ENCODE data around the gene KLKB1.

DNA sequence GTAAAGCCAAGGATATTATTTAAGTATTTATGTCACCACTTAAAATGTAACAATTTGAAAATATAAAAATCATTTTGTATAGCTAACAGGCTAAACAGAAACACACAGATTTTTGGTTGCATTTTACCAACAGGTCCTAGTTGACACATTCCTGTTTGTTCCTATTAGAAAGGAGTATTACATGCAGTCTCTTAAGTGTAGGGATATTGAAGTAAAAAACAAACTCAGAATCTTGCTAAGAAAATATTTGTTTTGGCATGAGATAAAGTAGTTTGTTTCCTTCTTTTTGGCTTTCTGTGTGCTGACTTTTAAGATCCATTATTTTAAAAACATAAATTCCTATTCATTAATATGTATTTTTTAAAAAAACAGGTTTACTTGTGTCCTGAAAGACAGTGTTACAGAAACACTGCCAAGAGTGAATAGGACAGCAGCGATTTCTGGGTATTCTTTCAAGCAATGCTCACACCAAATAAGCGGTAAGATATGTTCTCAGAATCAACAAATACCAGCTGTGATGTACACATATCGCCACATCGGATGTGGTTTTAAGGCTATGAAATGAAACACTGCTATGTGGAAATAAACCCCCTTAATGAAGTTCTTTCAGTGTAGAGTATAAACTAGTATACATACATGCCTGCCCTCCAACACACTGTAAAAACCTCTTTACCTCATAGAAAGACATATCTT, 45.5 kb downstream of the KLKB1 start:
- TF ChIP-seq POLR2A (IDR thresholded peaks at IDR 0.05), result no peak
- TF ChIP-seq, protein P1, sequence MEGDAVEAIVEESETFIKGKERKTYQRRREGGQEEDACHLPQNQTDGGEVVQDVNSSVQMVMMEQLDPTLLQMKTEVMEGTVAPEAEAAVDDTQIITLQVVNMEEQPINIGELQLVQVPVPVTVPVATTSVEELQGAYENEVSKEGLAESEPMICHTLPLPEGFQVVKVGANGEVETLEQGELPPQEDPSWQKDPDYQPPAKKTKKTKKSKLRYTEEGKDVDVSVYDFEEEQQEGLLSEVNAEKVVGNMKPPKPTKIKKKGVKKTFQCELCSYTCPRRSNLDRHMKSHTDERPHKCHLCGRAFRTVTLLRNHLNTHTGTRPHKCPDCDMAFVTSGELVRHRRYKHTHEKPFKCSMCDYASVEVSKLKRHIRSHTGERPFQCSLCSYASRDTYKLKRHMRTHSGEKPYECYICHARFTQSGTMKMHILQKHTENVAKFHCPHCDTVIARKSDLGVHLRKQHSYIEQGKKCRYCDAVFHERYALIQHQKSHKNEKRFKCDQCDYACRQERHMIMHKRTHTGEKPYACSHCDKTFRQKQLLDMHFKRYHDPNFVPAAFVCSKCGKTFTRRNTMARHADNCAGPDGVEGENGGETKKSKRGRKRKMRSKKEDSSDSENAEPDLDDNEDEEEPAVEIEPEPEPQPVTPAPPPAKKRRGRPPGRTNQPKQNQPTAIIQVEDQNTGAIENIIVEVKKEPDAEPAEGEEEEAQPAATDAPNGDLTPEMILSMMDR (IDR thresholded peaks at IDR 0.05), result no peak

All from right lobe of liver (tissue), 4 donors.